Trophoblast cell (in vitro differentiated cells and primary cell): Measurements from ENCODE around the gene ARSD.
A peak's percentile ranks its signal among the peaks of the same experiment; 100 is the strongest.
"Not testable (repeated sequence)": the region's sequence is repeated elsewhere in the genome, so short reads cannot be mapped to it uniquely, and the experiment has no call there.

Experiments
- DNase-seq, 2 donors: peaks; one replicate each; pipeline ENCODE4 v3.0.0-alpha.2; 2016
- H2AFZ ChIP-seq: 2 replicates; pipeline ENCODE4 v1.6.1; 2013; ENCODE audit warnings: low read length, moderate library complexity, mild to moderate bottlenecking; ENCODE audit not compliant: insufficient read depth, poor library complexity
- H2AK5ac ChIP-seq: 2 replicates; pipeline ENCODE4 v1.6.1; 2013; ENCODE audit warnings: mild to moderate bottlenecking, low read length
- H2BK120ac ChIP-seq: 2 replicates; pipeline ENCODE4 v1.6.1; 2013; ENCODE audit warnings: low read length, mild to moderate bottlenecking, moderate library complexity; ENCODE audit not compliant: insufficient read depth, poor library complexity
- H2BK12ac ChIP-seq: 2 replicates; pipeline ENCODE4 v1.6.1; 2013; ENCODE audit warnings: mild to moderate bottlenecking, low read length, moderate library complexity
- H2BK5ac ChIP-seq: 2 replicates; pipeline ENCODE4 v1.6.1; 2013; ENCODE audit warnings: low read length, low read depth, moderate library complexity, mild to moderate bottlenecking; ENCODE audit not compliant: poor library complexity
- H3K14ac ChIP-seq: 2 replicates; pipeline ENCODE4 v1.6.1; 2013; ENCODE audit warnings: mild to moderate bottlenecking, low read length
- H3K18ac ChIP-seq: 2 replicates; pipeline ENCODE4 v1.6.1; 2013; ENCODE audit warnings: mild to moderate bottlenecking, low read length
- H3K23ac ChIP-seq: 2 replicates; pipeline ENCODE4 v1.6.1; 2013; ENCODE audit warnings: low read length
- H3K27ac ChIP-seq: 2 replicates; pipeline ENCODE4 v1.5.1; 2013; ENCODE audit warnings: low read depth, mild to moderate bottlenecking, inconsistent platforms, low read length, moderate library complexity
- H3K27me3 ChIP-seq: 2 replicates; pipeline ENCODE4 v1.6.1; 2013; ENCODE audit warnings: inconsistent platforms, mild to moderate bottlenecking, low read length, moderate library complexity; ENCODE audit not compliant: insufficient read depth
- H3K36me3 ChIP-seq, 2 experiments: 1 replicate in 1 of 2; 2 replicates in 1 of 2; pipeline ENCODE4 v1.6.1; 2013; ENCODE audit warnings: low read length in 2 of 2, mild to moderate bottlenecking in 2 of 2, moderate library complexity in 1 of 2; ENCODE audit not compliant: insufficient read depth in 2 of 2, control insufficient read depth in 1 of 2
- H3K4ac ChIP-seq: 2 replicates; pipeline ENCODE4 v1.6.1; 2013; ENCODE audit warnings: low read depth, mild to moderate bottlenecking, low read length, moderate library complexity
- H3K4me1 ChIP-seq, 2 experiments: 1 replicate in 1 of 2; 2 replicates in 1 of 2; pipeline ENCODE4 v1.6.1; 2013; ENCODE audit warnings: low read length in 2 of 2, mild to moderate bottlenecking in 2 of 2, moderate library complexity in 1 of 2; ENCODE audit not compliant: insufficient read depth in 2 of 2, control insufficient read depth in 1 of 2
- H3K4me2 ChIP-seq: 2 replicates; pipeline ENCODE4 v1.6.1; 2013; ENCODE audit warnings: inconsistent platforms, mild to moderate bottlenecking, low read length, moderate library complexity
- H3K4me3 ChIP-seq: 2 replicates; pipeline ENCODE4 v1.5.1; 2013; ENCODE audit warnings: mild to moderate bottlenecking, low read depth, low read length, inconsistent platforms
- H3K79me1 ChIP-seq: one replicate; pipeline ENCODE4 v1.6.1; 2013; ENCODE audit warnings: low read length
- H3K79me2 ChIP-seq: 2 replicates; pipeline ENCODE4 v1.6.1; 2013; ENCODE audit warnings: low read length, mild to moderate bottlenecking; ENCODE audit not compliant: control insufficient read depth, insufficient read depth, poor library complexity
- H3K9ac ChIP-seq: 2 replicates; pipeline ENCODE4 v1.6.1; 2013; ENCODE audit warnings: mild to moderate bottlenecking, low read length
- H3K9me3 ChIP-seq: 2 replicates; pipeline ENCODE4 v1.6.1; 2013; ENCODE audit warnings: low read depth, mild to moderate bottlenecking, control low read depth, inconsistent platforms, low read length; ENCODE audit not compliant: insufficient read depth
- H4K12ac ChIP-seq: 2 replicates; pipeline ENCODE4 v1.6.1; 2013; ENCODE audit warnings: low read depth, mild to moderate bottlenecking, low read length, moderate library complexity
- H4K8ac ChIP-seq: 2 replicates; pipeline ENCODE4 v1.6.1; 2013; ENCODE audit warnings: low read depth, mild to moderate bottlenecking, low read length, moderate library complexity
- H4K91ac ChIP-seq: one replicate; pipeline ENCODE4 v1.6.1; 2013; ENCODE audit warnings: low read depth, mild to moderate bottlenecking, low read length, moderate library complexity
- WGBS: extraction: QIAGEN DNeasy Blood & Tissue Kit; methylation state at CpG from one replicate; pipeline ENCODE4 v1.1.7; 2013; ENCODE audit warnings: missing lambda C conversion rate; ENCODE audit not compliant: insufficient read length, insufficient coverage; ENCODE audit errors: extremely low coverage; 5-methylcytosine and 5-hydroxymethylcytosine counted together

ARSD gene

GRCh38 chrX:2965965-2966364, 36.8 kb upstream of the ARSD start:
- Histone ChIP-seq H3K4me3 (no peak overlapping the region), H3K27me3 (no peaks in the 10 kb centered on the region), H3K79me1 (peaks cover 6% of the 10 kb centered on the region), H3K14ac (no peak overlapping the region), H3K9ac (no peak overlapping the region), H4K8ac (no peak overlapping the region), H3K4me1 (peaks cover 4 to 5% of the 10 kb centered on the region in 2 experiments), H2BK12ac (peak overlapping the region; percentile 9), H3K23ac (no peak overlapping the region), H3K18ac (no peak overlapping the region), H3K36me3 (no peaks in the 10 kb centered on the region), H2AK5ac (no peak overlapping the region), H4K91ac (no peak overlapping the region), H3K4ac (no peak overlapping the region), H2AFZ (no peak overlapping the region), H3K27ac (no peak overlapping the region), H2BK5ac (no peak overlapping the region), H3K9me3 (no peaks in the 10 kb centered on the region), H3K79me2 (no peaks in the 10 kb centered on the region), H3K4me2 (no peak overlapping the region), H4K12ac (no peak overlapping the region), H2BK120ac (peak overlapping the region; percentile 31)
- no CpG with 5 or more reads among the region's 6 CpGs for WGBS
- DNase-seq: no peak

DNA sequence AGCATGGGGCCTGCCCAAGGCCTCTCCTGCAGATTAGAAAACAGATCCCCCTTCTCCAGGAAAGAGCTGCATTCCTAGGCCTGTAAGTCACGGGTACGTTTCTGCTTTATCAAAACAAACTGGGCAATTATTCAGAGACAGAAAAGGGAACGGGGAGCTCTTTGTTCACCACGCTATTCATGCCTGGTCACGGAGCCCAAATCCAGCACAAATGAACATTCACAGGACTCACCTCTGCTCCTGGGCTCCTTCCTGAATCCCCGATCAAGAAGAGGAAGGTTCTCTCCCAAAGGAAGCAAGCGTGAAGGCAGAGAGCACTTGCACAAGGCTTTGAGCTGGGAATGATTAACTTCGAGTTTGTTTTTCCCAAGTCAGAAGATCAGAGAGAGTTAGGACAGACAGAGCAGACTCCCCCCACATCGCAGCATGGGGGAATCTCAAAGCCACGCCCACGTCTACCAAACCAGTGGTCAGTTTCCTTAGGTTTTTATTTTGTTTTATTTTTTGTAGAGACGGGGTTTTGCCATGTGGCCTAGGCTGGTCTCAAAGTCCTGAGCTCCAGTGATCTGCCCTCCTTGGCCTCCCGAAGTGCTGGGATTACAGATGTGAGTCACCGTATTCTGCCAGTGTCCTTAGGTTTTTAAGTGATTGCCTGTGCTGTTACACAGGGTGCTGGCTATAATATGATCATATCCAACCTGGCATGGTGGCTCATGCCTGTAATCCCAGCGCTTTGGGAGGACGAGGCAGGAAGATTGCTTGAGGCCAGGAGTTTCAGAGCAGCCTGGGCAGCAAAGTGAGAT, 35.1 kb upstream of the ARSD start:
- not testable (repeated sequence) for H3K9ac ChIP-seq, H3K18ac ChIP-seq, H3K36me3 ChIP-seq, H2AK5ac ChIP-seq, H3K79me1 ChIP-seq, H3K79me2 ChIP-seq, H3K23ac ChIP-seq, H3K27me3 ChIP-seq, H2BK12ac ChIP-seq, H3K4me2 ChIP-seq, H3K4me3 ChIP-seq, H3K9me3 ChIP-seq, H3K4ac ChIP-seq, DNase-seq, H3K4me1 ChIP-seq, H4K12ac ChIP-seq, H2AFZ ChIP-seq
- Histone ChIP-seq H4K91ac (peak overlapping the region; percentile 74), H3K14ac (peak overlapping the region; percentile 57), H2BK120ac (peak overlapping the region; percentile 30), H3K27ac (peak overlapping the region; percentile 88), H2BK5ac (peak overlapping the region; percentile 86), H4K8ac (peak overlapping the region; percentile 29)
- no CpG with 5 or more reads among the region's 16 CpGs for WGBS

GRCh38 chrX:2963449-2963848, 34.3 kb upstream of the ARSD start:
- H3K14ac ChIP-seq, H3K4ac ChIP-seq, H3K4me1 ChIP-seq, H2BK5ac ChIP-seq, H3K79me1 ChIP-seq, H4K91ac ChIP-seq, H3K36me3 ChIP-seq, H3K9me3 ChIP-seq, H2AK5ac ChIP-seq, H3K27me3 ChIP-seq, H3K9ac ChIP-seq, H2BK120ac ChIP-seq, H3K23ac ChIP-seq, DNase-seq, H2BK12ac ChIP-seq, H3K4me3 ChIP-seq, H3K79me2 ChIP-seq, H3K18ac ChIP-seq, H4K8ac ChIP-seq, H2AFZ ChIP-seq, H4K12ac ChIP-seq, H3K4me2 ChIP-seq: not testable (repeated sequence)
- peak overlapping the region; percentile 69 for H3K27ac ChIP-seq
- WGBS: no CpG with 5 or more reads among the region's 7 CpGs

- no CpG with 5 or more reads among the region's 11 CpGs for WGBS
- Histone ChIP-seq H3K27ac (no peak overlapping the region), H3K23ac (no peak overlapping the region), H2BK5ac (no peak overlapping the region), H3K4me3 (no peak overlapping the region), H3K4me1 (peaks cover 4 to 5% of the 10 kb centered on the region in 2 experiments), H2AFZ (no peak overlapping the region), H3K14ac (no peak overlapping the region), H2BK120ac (no peak overlapping the region), H4K8ac (no peak overlapping the region), H3K27me3 (no peaks in the 10 kb centered on the region), H2AK5ac (no peak overlapping the region), H3K4ac (no peak overlapping the region), H4K12ac (no peak overlapping the region), H3K79me2 (no peaks in the 10 kb centered on the region), H3K9me3 (no peaks in the 10 kb centered on the region), H3K9ac (no peak overlapping the region), H2BK12ac (peak overlapping the region; percentile 65), H3K79me1 (peaks cover 5% of the 10 kb centered on the region), H4K91ac (peak overlapping the region; percentile 2), H3K4me2 (no peak overlapping the region), H3K18ac (no peak overlapping the region), H3K36me3 (no peaks in the 10 kb centered on the region)
- no peak for DNase-seq
Observed at GRCh38 chrX:2962381-2962780, 33.2 kb upstream of the ARSD start.
